GM12873 (cell line): ENCODE measurements around the gene DNAL4.

Experiments used
- TF ChIP-seq, protein P1 (sequence below): IDR thresholded peaks from 2 replicates; pipeline ENCODE4 v1.5.1; 2012; ENCODE audit warnings: low read depth, mild to moderate bottlenecking, moderate library complexity, low read length, control low read depth; ENCODE audit not compliant: insufficient read depth; ENCODE audit errors: missing control alignments

DNAL4 gene

DNA sequence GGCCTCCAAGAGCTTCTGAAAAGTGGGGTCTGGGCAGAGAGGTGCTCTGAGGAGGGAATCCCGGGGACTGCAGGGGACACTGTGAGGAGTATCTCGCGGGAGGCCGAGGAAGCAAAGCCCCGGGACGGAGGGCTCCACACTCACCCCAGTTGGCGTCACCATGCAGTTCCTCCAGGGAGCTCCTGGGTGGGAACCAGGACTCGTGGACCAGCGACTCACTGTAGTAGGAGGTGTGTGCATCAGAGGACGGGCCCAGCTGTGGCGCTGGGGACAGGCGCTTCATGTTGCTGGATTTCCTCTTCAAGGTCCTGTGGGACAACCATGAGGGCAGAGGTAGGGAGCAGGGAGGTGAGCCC lies 42.9 kb downstream of the DNAL4 start:
- TF ChIP-seq, protein P1, sequence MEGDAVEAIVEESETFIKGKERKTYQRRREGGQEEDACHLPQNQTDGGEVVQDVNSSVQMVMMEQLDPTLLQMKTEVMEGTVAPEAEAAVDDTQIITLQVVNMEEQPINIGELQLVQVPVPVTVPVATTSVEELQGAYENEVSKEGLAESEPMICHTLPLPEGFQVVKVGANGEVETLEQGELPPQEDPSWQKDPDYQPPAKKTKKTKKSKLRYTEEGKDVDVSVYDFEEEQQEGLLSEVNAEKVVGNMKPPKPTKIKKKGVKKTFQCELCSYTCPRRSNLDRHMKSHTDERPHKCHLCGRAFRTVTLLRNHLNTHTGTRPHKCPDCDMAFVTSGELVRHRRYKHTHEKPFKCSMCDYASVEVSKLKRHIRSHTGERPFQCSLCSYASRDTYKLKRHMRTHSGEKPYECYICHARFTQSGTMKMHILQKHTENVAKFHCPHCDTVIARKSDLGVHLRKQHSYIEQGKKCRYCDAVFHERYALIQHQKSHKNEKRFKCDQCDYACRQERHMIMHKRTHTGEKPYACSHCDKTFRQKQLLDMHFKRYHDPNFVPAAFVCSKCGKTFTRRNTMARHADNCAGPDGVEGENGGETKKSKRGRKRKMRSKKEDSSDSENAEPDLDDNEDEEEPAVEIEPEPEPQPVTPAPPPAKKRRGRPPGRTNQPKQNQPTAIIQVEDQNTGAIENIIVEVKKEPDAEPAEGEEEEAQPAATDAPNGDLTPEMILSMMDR = no peak

DNA sequence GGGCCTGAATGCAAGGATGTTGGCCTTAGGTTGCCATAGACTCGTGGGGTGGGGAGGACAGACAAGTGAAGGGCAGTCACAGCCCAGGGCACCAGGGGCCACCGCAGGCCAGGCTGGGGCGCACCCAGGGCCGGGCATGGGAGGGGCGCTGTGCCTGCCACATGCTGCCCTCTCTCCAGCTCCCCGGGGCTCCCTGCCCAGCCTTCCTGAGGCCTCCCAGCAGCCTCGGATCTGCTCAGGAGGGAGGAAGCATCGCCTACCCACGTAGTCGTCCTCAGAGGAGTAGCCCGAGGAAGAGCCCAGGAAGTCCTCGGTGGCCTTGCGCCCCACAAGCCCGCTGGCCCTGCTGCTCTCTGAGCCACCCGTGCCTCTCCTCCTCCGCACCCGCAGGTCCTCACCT lies 43.3 kb downstream of the DNAL4 start:
- TF ChIP-seq, protein P1 = no peak

DNA sequence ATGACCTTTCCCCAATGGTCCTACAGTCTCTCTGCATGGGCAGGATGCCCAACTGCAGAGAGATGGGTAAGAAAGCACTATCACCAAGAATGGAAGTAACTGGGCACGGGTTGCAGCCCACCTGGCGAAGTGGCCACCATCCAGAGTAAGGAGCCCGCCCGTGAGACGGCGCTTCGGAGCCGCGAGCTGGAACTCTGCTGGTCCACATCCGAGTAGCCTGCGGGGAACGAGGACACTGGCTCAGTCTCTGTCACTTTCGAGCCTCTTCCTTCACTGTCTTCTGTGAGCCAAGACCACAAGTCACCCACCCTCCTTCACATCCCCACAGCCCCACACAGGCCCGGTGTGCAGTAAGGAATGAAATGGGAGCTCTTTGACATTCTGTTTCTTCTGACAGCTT lies 43.8 kb downstream of the DNAL4 start:
- TF ChIP-seq, protein P1 = no peak

DNA sequence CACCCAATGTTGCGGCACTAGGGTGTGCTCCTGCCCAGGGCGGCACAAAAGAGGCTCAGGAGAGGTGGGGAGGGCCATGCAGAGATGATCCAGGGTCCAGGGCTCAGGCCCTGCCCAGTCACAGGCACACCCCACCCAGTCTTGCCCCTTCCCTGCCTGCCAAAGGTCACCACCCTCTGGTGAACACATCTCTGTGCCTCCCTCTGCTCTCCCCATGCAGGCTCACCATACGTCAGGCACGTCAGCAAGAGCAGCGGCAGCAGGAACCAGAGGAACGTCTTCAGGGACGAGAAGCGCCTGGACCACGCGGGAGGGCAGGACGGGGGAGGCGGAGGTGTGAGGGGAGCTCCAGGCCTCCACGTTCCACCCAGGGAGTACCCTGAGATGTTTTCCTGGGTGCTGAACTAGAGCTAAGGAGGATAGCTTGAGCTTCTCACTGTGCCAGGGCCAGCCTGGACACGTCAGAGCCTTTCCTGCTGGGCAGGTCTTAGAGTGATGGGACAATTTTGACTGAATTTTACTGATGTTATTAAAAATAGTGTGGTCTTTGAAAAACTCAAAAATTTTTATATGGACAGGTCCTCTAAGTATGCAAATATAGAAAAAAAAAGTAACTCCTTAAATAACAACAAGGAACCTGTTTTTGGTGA lies 45.3 kb downstream of the DNAL4 start:
- TF ChIP-seq, protein P1 = no peak

DNA sequence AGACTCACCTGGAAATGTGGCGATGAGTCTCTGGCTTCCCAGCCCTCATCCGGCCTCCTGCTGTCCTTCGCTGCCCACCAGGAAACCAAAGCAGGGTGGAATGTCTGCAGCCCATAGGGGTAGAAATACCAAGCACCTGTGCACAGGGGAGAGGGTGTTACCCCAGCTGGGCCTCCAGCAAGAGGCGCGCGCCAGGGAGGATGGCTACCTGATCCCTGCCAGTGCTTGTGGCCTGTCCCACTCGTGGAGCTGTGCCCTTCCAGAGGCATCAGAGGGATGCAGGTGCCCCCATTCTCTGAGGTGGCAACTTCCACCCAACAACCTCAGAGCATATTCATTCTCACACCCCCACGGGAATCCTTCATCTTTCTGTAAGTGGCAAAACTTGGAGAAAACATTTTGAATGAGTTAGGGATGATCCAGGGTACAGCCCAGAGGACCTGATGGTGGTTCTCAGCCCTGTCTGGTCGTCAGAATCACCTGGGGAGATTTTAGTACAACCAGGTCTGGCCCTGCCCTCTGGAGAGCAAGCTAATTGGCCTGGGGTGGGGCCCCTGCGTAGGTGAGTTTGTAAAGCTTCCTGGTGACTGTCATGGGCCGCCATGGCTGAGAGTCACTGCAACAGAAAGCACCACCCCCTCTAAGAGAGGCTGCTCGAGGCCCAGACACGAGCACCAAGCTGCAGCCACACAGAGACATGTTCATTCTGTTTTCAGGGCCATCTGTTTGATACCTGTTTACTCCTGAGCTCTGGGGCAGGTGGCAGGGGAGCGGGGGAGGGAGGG lies 48.1 kb downstream of the DNAL4 start:
- TF ChIP-seq, protein P1 = no peak

DNA sequence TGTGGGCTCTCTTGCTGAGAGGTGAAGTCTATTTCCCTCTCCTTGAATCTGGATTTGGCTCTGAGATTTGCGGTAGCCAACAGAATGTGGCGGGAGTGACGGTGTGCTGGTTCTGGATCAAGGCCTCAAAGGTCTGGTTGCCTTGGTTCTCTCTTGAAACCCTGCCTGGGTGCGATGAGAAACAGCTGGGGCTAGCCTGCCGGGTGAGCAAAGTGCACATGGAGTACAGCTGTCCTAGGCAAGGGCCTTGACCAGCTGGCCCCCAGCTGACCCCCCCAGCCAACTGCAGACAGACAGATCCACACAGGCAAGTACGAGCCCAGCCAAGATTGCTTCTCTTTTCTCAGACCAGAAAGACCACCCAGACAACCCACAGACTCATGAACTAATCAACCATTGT lies 49.0 kb downstream of the DNAL4 start:
- TF ChIP-seq, protein P1 = no peak

DNA sequence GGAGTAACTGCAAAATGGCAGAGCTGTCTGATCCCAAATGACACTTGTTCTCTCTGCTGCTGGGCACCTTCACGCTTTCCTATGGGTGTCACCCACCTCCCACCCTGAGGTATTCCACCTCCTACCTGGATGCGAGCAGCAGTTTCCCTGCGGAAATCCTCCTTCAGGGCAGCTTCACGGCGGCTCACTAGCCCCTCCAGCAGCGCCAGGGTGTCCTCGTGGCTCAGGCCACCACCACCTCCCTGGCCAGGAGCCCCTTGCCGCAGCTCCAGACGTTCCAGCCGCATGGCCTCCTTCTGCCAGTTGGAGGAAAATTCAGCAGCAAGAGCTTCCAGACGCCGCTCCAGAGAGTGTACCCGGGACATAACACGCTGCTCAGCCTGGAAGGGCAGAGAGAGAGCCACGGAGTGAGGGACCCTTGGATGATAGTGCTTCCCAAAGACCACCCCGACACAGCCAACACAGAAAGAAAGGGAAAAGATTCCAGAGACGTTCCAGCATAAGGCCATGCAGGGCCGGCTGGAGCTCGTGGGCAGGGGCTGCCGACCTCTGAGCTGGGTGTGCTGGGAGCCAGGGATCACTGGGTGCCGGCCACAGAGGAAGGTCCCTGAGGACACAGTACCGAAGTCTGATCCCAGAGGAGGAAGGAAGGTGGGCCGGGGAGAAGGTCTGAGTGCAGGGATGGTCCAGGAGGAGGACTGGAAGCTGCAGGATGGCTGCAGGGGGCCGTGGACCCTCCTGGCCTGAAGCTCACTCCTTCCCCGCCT lies 51.6 kb downstream of the DNAL4 start:
- TF ChIP-seq, protein P1 = no peak
